A673 (cell line): ENCODE measurements around the gene POLN. TPM values are rescaled to one million over a fixed set of nuclear protein-coding genes. Genes with fewer than 3 reads are reported as not detected.

Source experiments
- BruUV-seq: library from RNA; stranded (reverse); fragments of 400-500 nt; replicated peaks from 2 replicates; lab custom pipeline; 2021; lab: Mats Ljungman, UMichigan
- CTCF ChIA-PET: fragments of 300-600 bp; sonication (Branson Sonifier 250); formaldehyde crosslinking; loops from one replicate; lab custom pipeline; 2022; ENCODE audit warnings: antibody characterized with exemption; lab: Charles Lee
- POLR2A ChIA-PET: fragments of 300-600 bp; sonication (Branson Sonifier 250); formaldehyde crosslinking; loops from one replicate; lab custom pipeline; 2022; ENCODE audit warnings: antibody characterized with exemption; ENCODE audit not compliant: low non-redundant PET; lab: Charles Lee
- DNase-seq: peaks from one replicate; pipeline ENCODE4 v3.0.0-alpha.2; 2015; ENCODE audit warnings: low spot score
- H3K27ac ChIP-seq: fragments of 200-600 bp; sonication (generic); 2 replicates; pipeline ENCODE4 v1.5.1; 2016; ENCODE audit warnings: mixed run types, low read depth, mild to moderate bottlenecking, mixed read lengths, antibody characterized with exemption, low read length; ENCODE audit not compliant: poor library complexity, severe bottlenecking
- H3K27me3 ChIP-seq: fragments of 200-600 bp; sonication (generic); replicated peaks from 2 replicates; pipeline ENCODE4 v1.6.1; 2017; ENCODE audit warnings: mixed run types, low read depth, mild to moderate bottlenecking, mixed read lengths, antibody characterized with exemption, low read length; ENCODE audit not compliant: insufficient read depth, poor library complexity
- H3K36me3 ChIP-seq: fragments of 200-600 bp; sonication (generic); 2 replicates; pipeline ENCODE4 v1.6.1; 2016; ENCODE audit warnings: mixed run types, mild to moderate bottlenecking, mixed read lengths, antibody characterized with exemption, low read length; ENCODE audit not compliant: insufficient read depth, poor library complexity, severe bottlenecking
- H3K4me1 ChIP-seq: fragments of 200-600 bp; sonication (generic); 2 replicates; pipeline ENCODE4 v1.6.1; 2017; ENCODE audit warnings: mixed run types, mild to moderate bottlenecking, mixed read lengths, antibody characterized with exemption, low read length; ENCODE audit not compliant: insufficient read depth, poor library complexity, severe bottlenecking
- H3K4me3 ChIP-seq: fragments of 200-600 bp; sonication (generic); 2 replicates; pipeline ENCODE4 v1.5.1; 2016; ENCODE audit warnings: low read depth, mixed run types, mild to moderate bottlenecking, mixed read lengths, low read length; ENCODE audit not compliant: poor library complexity, severe bottlenecking
- H3K9me3 ChIP-seq: fragments of 200-600 bp; sonication (generic); 2 replicates; pipeline ENCODE4 v1.6.1; 2016; ENCODE audit warnings: mixed run types, low read depth, mild to moderate bottlenecking, mixed read lengths, antibody characterized with exemption, low read length; ENCODE audit not compliant: poor library complexity, severe bottlenecking
- EZH2 ChIP-seq: fragments of 200-600 bp; sonication (generic); IDR thresholded peaks from 2 replicates; pipeline ENCODE4 v1.6.1; 2017; ENCODE audit warnings: borderline replicate concordance, low read depth, mild to moderate bottlenecking, mixed read lengths, antibody characterized with exemption, low read length; ENCODE audit not compliant: poor library complexity, severe bottlenecking
- intact Hi-C: fragments of 100-400 bp; cut with micrococcal nuclease; formaldehyde crosslinking; loops from one replicate; pipeline ENCODE4 v1.10.0; 2022; ENCODE audit not compliant: unreplicated experiment
- total RNA-seq: library from RNA; stranded (reverse); gene quantifications from 2 replicates; pipeline ENCODE4 v1.2.3, GENCODE V29; 2021
- TF ChIP-seq, protein P1 (sequence below): fragments of 300-800, 200-600 bp; sonication (generic); conservative IDR thresholded peaks from 2 replicates; pipeline ENCODE4 v1.5.1; 2017; ENCODE audit warnings: low read depth, mild to moderate bottlenecking, antibody characterized with exemption, low read length, moderate library complexity, mixed read lengths

POLN gene
- total RNA-seq, 1 experiment from 2014 or later = 4.0 TPM

- Histone ChIP-seq H3K4me3 (no peak overlapping the region), H3K36me3 (no peaks in the 10 kb centered on the region), H3K4me1 (no peaks in the 10 kb centered on the region), H3K27me3 (no peaks in the 10 kb centered on the region), H3K9me3 (no peaks in the 10 kb centered on the region), H3K27ac (no peak overlapping the region)
- TF ChIP-seq EZH2 = no peak
- TF ChIP-seq, protein P1, sequence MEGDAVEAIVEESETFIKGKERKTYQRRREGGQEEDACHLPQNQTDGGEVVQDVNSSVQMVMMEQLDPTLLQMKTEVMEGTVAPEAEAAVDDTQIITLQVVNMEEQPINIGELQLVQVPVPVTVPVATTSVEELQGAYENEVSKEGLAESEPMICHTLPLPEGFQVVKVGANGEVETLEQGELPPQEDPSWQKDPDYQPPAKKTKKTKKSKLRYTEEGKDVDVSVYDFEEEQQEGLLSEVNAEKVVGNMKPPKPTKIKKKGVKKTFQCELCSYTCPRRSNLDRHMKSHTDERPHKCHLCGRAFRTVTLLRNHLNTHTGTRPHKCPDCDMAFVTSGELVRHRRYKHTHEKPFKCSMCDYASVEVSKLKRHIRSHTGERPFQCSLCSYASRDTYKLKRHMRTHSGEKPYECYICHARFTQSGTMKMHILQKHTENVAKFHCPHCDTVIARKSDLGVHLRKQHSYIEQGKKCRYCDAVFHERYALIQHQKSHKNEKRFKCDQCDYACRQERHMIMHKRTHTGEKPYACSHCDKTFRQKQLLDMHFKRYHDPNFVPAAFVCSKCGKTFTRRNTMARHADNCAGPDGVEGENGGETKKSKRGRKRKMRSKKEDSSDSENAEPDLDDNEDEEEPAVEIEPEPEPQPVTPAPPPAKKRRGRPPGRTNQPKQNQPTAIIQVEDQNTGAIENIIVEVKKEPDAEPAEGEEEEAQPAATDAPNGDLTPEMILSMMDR = no peak
- CTCF ChIA-PET = no interaction called here
- intact Hi-C loops = no loop called here
- no peak for DNase-seq
- no TSS peak for BruUV-seq
- POLR2A ChIA-PET = no interaction called here
Observed at GRCh38 chr4:2274320-2275043, 32.6 kb upstream of the POLN start.

- H3K9me3 ChIP-seq = no peaks in the 10 kb centered on the region
- intact Hi-C loops = no loop called here
- H3K4me1 ChIP-seq = no peaks in the 10 kb centered on the region
- BruUV-seq = no TSS peak
- TF ChIP-seq EZH2 = no peak
- TF ChIP-seq, protein P1 = no peak
- H3K27ac ChIP-seq = no peak overlapping the region
- H3K27me3 ChIP-seq = no peaks in the 10 kb centered on the region
- ChIA-PET CTCF (no interaction called here), POLR2A (no interaction called here)
- no peak for DNase-seq
- no peak overlapping the region for H3K4me3 ChIP-seq
- H3K36me3 ChIP-seq = no peaks in the 10 kb centered on the region
Observed at GRCh38 chr4:2273657-2274319, 31.9 kb upstream of the POLN start.

DNA sequence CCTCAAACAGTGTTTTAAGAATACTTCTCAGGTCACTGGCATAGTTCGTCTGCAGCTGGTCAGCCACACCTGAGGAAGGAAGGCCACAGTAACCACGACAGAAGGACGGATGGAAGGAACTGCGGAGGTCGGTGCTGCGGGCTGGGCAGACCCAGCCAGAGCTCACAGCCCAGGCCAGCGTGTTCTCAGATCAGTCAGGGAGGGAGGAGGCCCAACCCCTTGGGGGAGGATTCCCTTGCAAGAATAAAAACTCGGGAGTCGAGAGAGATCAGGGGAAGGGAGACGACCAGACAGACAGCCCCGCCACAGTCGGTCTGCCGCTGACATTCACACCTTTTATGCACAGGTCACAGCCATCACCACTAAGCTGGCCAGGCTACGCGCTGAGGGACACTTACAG is 31.3 kb upstream of the POLN start:
- DNase-seq = no peak
- TF ChIP-seq, protein P1 = no peak
- no peak for TF ChIP-seq EZH2
- Histone ChIP-seq H3K9me3 (no peaks in the 10 kb centered on the region), H3K27me3 (no peaks in the 10 kb centered on the region), H3K4me1 (no peaks in the 10 kb centered on the region), H3K36me3 (no peaks in the 10 kb centered on the region), H3K4me3 (no peak overlapping the region), H3K27ac (no peak overlapping the region)
- ChIA-PET POLR2A (no interaction called here), CTCF (no interaction called here)
- intact Hi-C loops = no loop called here
- BruUV-seq = no TSS peak
